ENCODE measurements around the gene IGFLR1.

DNA sequence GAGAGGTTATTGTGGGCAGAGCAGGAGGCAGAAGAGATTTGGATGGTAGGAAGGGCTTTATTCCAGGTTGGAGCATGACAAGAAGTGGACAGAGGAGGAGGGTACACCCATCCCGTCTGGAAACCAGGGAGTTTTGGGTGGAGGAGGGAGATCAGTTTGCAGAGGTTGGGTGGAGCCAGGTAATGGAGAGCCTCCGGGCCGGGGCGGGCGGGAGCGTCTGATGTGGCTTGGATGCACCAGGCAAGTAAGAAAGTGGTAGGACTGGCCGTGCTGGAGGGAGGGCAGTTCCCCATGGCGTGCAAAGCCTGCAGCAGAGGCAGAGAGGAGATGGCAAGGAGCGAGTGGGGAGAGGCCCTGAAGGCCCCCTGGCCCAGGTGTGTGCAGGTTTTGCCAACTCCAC lies 10.9 kb downstream of the IGFLR1 start:
- TF ChIP-seq, protein P1, sequence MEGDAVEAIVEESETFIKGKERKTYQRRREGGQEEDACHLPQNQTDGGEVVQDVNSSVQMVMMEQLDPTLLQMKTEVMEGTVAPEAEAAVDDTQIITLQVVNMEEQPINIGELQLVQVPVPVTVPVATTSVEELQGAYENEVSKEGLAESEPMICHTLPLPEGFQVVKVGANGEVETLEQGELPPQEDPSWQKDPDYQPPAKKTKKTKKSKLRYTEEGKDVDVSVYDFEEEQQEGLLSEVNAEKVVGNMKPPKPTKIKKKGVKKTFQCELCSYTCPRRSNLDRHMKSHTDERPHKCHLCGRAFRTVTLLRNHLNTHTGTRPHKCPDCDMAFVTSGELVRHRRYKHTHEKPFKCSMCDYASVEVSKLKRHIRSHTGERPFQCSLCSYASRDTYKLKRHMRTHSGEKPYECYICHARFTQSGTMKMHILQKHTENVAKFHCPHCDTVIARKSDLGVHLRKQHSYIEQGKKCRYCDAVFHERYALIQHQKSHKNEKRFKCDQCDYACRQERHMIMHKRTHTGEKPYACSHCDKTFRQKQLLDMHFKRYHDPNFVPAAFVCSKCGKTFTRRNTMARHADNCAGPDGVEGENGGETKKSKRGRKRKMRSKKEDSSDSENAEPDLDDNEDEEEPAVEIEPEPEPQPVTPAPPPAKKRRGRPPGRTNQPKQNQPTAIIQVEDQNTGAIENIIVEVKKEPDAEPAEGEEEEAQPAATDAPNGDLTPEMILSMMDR (IDR thresholded peaks at IDR 0.05): no peak
- TF ChIP-seq JUN (CRISPR knock-in tag; IDR thresholded peaks at IDR 0.05) (no peak), ELF4 (CRISPR knock-in tag; IDR thresholded peaks at IDR 0.05; ENCODE audit: low read depth) (no peak)
- TF ChIP-seq, protein P2, sequence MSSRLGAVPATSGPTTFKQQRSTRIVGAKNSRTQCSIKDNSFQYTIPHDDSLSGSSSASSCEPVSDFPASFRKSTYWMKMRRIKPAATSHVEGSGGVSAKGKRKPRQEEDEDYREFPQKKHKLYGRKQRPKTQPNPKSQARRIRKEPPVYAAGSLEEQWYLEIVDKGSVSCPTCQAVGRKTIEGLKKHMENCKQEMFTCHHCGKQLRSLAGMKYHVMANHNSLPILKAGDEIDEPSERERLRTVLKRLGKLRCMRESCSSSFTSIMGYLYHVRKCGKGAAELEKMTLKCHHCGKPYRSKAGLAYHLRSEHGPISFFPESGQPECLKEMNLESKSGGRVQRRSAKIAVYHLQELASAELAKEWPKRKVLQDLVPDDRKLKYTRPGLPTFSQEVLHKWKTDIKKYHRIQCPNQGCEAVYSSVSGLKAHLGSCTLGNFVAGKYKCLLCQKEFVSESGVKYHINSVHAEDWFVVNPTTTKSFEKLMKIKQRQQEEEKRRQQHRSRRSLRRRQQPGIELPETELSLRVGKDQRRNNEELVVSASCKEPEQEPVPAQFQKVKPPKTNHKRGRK (CRISPR knock-in tag; IDR thresholded peaks at IDR 0.05; ENCODE audit: borderline replicate concordance): no peak
- TF ChIP-seq, protein P3, sequence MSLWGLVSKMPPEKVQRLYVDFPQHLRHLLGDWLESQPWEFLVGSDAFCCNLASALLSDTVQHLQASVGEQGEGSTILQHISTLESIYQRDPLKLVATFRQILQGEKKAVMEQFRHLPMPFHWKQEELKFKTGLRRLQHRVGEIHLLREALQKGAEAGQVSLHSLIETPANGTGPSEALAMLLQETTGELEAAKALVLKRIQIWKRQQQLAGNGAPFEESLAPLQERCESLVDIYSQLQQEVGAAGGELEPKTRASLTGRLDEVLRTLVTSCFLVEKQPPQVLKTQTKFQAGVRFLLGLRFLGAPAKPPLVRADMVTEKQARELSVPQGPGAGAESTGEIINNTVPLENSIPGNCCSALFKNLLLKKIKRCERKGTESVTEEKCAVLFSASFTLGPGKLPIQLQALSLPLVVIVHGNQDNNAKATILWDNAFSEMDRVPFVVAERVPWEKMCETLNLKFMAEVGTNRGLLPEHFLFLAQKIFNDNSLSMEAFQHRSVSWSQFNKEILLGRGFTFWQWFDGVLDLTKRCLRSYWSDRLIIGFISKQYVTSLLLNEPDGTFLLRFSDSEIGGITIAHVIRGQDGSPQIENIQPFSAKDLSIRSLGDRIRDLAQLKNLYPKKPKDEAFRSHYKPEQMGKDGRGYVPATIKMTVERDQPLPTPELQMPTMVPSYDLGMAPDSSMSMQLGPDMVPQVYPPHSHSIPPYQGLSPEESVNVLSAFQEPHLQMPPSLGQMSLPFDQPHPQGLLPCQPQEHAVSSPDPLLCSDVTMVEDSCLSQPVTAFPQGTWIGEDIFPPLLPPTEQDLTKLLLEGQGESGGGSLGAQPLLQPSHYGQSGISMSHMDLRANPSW (CRISPR knock-in tag; conservative IDR thresholded peaks at IDR 0.05; ENCODE audit: low read depth): no peak
